Stimulated activated memory B cell treated with anti-CD40 and anti-IgM and Interleukin-4, amounts not matched to agents 10 μg/mL and 1 μg/mL and 100 μg/mL, for 72 hours (primary cell): ENCODE measurements around the gene GPC2.

Experiments used
- ATAC-seq: fragments of 150-1000 bp; cut with Tn5 transposase; 2 replicates; pipeline ENCODE4 v1.10.0; 2021
- H3K27ac Mint-ChIP-seq: one replicate; pipeline ENCODE4 v1.8.0; 2022; ENCODE audit warnings: mild to moderate bottlenecking, mixed read lengths
- H3K27me3 Mint-ChIP-seq: one replicate; pipeline ENCODE4 v1.8.0; 2022; ENCODE audit warnings: mixed read lengths
- H3K36me3 Mint-ChIP-seq: one replicate; pipeline ENCODE4 v1.8.0; 2022; ENCODE audit warnings: mixed read lengths
- H3K4me1 Mint-ChIP-seq: one replicate; pipeline ENCODE4 v1.8.0; 2022; ENCODE audit warnings: mixed read lengths
- H3K4me3 Mint-ChIP-seq: one replicate; pipeline ENCODE4 v1.8.0; 2022; ENCODE audit warnings: mild to moderate bottlenecking, moderate library complexity, mixed read lengths
- H3K9me3 Mint-ChIP-seq: one replicate; pipeline ENCODE4 v1.8.0; 2022; ENCODE audit warnings: mixed read lengths

Gene GPC2

DNA sequence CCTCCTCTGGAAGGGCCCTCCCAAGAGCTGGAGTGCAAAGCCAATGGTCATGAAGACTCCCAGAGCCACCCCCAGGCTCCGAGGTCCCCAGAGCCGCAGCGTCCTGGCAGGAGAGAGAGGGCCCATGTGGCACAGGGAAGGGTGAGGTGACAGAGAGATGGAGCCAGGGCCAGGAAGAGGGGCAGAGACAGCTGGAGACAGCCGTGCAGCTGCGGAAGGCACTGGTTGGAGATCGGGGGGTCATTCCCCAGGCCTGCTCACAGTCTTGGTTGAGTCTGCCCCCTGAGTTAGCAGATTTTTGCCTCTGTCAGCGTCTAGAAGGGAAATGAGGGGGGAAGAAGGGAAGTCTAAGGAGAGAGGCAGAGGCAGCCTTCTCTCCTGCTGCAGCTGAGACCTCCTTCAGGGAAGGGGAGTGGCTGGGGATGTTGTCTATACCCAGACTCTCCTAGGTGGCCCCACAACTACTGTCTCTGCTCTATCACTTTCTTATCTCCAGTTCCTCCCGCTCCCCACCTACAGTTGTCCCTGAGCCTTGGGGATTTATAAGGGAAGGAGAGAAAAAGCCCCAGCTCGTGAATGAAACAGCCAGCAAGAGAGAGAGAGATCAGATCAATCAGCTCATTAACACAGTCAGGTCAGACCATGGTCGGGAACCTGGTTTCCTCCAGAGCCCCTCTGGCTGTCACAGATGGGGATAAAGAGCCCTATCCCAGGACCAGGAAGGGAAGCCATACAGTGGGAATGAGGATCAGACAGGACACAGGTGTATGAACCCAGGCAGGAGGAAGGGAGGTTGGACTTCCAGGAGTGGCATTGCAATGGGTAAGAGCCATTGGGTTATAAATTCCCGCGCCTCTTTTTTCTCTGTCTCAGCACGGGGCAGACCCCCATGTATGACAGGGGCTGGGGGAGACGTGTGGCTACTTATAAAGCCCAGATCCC, 9.9 kb downstream of the GPC2 start:
- peaks cover 55% of the 10 kb centered on the region for H3K27me3 Mint-ChIP-seq
- no peak for ATAC-seq

DNA sequence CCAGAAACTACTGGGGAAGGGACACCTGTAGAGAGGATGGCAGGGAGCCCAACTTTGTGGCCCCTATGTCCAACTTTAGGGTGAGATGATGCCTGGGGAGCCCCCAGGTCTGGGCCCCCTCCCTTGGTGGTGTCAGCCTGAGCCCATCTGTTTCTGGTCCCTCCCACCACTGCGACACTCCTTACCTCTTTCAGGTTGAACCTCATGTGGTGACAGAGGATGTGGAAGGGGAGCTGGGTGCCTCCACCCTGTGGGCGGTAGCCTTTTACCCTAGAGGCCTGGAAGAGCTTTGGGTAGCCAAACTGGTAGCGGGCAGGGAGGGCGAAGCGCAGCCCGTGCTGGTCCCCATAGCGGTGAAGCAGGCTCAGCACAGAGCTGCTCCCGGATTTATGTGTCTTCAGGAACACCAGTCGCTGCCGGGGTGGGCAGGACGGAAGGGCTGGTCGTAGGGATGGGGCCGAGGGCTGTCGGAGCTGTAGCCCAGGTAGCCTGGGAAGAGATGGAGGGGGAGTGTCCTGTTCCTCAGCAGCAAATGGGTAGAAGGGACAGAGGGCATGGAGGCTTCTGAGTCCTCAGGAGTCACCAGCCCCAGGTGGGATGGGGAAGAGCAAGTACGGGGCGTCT, 10.8 kb downstream of the GPC2 start:
- H3K4me1 Mint-ChIP-seq: peaks cover 55% of the 10 kb centered on the region
- no peaks in the 10 kb centered on the region for H3K9me3 Mint-ChIP-seq
- peaks cover 55% of the 10 kb centered on the region for H3K27me3 Mint-ChIP-seq
- ATAC-seq: no peak
- H3K36me3 Mint-ChIP-seq: no peaks in the 10 kb centered on the region
- no peak overlapping the region for H3K27ac Mint-ChIP-seq
- no peak overlapping the region for H3K4me3 Mint-ChIP-seq

More for the DNA sequence above, 9.9 kb downstream of the GPC2 start:
- H3K4me1 Mint-ChIP-seq: peaks cover 60% of the 10 kb centered on the region
- no peaks in the 10 kb centered on the region for H3K36me3 Mint-ChIP-seq
- H3K4me3 Mint-ChIP-seq: no peak overlapping the region
- no peaks in the 10 kb centered on the region for H3K9me3 Mint-ChIP-seq
- H3K27ac Mint-ChIP-seq: no peak overlapping the region

DNA sequence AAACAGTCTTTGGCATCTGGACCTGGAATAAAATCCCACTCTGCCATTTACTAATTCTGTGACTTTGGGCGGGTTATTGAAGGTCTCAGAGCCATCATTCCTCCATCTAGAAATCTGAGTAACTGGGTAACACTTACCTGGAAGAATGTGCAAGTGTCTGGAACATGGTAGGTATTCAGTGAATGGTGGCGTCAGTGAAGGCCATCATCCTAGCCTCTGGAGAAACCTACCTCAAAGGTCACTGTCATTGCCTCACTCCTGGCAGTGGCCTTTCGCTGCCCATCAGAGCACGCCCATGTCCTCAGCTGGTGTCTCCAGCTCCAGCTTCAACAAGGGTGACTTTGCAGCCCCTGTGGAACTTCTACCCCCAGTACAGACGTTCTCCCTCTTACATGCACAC, 13.3 kb downstream of the GPC2 start:
- no peak for ATAC-seq
- Mint-ChIP-seq H3K27me3 (peaks cover 34% of the 10 kb centered on the region), H3K4me1 (peaks cover 47% of the 10 kb centered on the region), H3K9me3 (no peaks in the 10 kb centered on the region), H3K36me3 (no peaks in the 10 kb centered on the region), H3K4me3 (no peak overlapping the region), H3K27ac (no peak overlapping the region)

DNA sequence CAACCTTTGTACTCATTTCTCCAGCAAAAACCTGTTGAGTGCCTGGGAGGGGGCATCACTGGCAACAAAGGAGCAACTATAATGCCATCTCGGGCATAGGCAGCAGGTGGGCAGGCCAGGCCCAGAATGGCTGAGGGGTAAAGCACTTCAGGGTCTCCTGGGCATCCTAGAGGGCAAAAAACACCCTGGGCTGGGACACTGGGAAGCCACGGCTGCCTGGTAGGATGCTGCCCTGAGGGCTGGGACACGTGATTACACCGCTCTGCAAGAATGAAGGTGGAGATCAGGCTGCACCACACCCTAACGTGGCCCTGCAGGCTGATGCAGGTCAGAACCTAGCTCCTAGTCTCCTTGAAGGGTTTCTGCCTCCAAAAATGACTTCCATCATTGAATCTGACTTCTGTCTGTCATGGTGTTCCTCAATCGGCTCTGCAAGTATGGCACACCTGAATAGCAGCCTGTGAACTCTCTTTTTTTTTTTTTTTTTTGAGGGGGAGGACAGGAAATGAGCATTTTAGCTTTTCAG, 14.1 kb downstream of the GPC2 start:
- no peak overlapping the region for H3K4me3 Mint-ChIP-seq
- no peak for ATAC-seq
- H3K4me1 Mint-ChIP-seq: peaks cover 43% of the 10 kb centered on the region
- H3K27me3 Mint-ChIP-seq: peaks cover 26% of the 10 kb centered on the region
- H3K36me3 Mint-ChIP-seq: no peaks in the 10 kb centered on the region
- H3K27ac Mint-ChIP-seq: no peak overlapping the region
- no peaks in the 10 kb centered on the region for H3K9me3 Mint-ChIP-seq

DNA sequence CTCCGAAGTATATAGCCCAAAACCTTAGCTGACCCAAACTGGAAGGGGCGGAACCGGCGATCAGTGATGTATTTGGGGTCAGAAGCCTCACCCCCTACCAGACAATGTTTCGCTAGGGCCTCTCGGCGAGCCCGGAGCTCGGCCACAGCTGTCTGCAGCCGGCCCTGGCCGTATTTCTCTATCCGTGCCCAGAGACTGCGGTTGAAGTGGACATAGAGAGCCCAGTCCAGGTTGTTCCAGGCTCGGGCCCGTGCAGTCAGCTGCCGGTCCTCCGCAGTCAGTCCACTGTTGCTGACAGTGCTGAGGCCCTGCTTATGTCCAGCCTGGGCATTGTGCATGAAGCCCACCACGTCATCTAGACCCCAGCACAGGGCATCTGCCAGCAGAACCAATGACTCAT, 17.1 kb downstream of the GPC2 start:
- no peak overlapping the region for H3K27ac Mint-ChIP-seq
- no peaks in the 10 kb centered on the region for H3K9me3 Mint-ChIP-seq
- no peaks in the 10 kb centered on the region for H3K27me3 Mint-ChIP-seq
- H3K4me1 Mint-ChIP-seq: peaks cover 41% of the 10 kb centered on the region
- ATAC-seq: no peak
- H3K36me3 Mint-ChIP-seq: peaks cover 10% of the 10 kb centered on the region
- H3K4me3 Mint-ChIP-seq: no peak overlapping the region

DNA sequence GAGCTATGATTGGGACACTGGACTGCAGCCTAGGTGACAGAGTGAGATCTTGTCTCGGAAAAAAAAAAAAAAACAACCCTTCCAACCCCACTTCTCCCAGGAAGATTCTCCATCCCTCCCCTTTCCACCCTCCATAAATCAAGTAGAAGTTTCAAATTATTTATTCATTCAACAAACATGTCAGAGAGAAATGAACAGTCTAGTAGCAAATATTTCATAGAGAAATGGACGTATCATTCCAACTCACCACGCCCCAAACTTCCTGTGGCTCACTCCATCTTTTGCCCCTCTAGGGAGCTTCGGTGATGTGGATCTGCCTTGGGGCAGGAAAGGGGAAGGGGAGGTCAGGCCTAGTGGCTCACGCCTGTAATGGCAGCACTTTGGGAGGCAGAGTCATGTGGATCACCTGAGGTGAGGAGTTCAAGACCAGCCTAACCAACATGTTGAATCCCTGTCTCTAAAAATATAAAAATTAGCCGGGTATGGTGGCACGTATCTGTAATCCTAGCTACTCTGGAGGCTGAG, 18.0 kb downstream of the GPC2 start:
- H3K9me3 Mint-ChIP-seq: no peaks in the 10 kb centered on the region
- peak overlapping the region; percentile 82 for H3K27ac Mint-ChIP-seq
- H3K36me3 Mint-ChIP-seq: peaks cover 10% of the 10 kb centered on the region
- H3K27me3 Mint-ChIP-seq: no peaks in the 10 kb centered on the region
- H3K4me3 Mint-ChIP-seq: peak overlapping the region; percentile 85
- ATAC-seq: no peak
- peaks cover 43% of the 10 kb centered on the region for H3K4me1 Mint-ChIP-seq

DNA sequence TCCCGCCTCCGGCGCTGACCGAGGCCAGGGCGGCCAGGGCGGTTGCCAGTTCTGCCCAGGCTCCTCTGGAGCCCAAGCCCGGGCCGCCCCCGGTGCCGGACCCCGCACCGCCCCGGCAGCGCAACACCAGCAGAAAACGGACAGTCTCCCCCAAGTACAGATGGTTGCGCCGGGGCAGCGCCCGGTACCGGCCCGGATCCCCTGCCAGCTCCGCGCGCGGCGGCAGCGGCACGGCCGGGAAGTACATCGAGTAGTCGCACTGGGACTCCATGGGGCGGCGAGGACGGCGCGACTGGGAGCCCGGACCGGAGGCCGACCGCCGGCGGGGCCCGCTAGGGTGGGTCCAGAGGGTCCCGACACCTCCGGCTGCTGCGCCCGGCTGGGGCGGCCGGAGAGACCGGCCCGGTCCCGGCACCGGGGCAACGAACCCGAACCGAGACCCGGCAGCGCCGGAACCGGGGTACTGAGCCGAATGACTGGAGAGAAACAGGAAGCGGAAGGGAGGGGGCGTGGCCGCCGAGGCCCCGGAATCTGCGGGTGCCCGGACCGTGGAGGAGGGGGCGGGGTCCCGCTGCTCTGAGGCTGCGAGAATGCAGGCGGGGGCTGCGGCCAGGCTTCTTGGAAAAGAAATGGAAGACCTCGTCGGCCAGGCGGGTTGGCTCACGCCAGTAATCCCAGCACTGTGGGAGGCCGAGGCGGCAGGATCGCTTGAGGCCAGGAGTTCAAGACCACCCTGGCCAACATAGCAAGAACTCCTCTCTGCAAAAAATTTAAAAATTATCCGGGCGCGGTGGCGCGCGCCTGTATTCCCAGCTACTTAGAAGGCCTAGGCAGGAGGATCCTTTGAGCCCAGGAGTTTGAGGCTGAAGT, 18.7 kb downstream of the GPC2 start, which contains the start of gene TRAPPC14:
TRAPPC14 (minus strand) TSS at position 495 of the 870 bp plus-strand sequence; CDS start at position 271, 224 bp downstream.
- H3K9me3 Mint-ChIP-seq: no peaks in the 10 kb centered on the region
- H3K36me3 Mint-ChIP-seq: peaks cover 10% of the 10 kb centered on the region
- H3K27me3 Mint-ChIP-seq: no peaks in the 10 kb centered on the region
- H3K4me3 Mint-ChIP-seq: peak within 1 kb of the TSS; percentile 85
- H3K4me1 Mint-ChIP-seq: peaks cover 49% of the 10 kb centered on the region
- H3K27ac Mint-ChIP-seq: peak within 1 kb of the TSS; percentile 82
- peak; percentile 91 for ATAC-seq

DNA sequence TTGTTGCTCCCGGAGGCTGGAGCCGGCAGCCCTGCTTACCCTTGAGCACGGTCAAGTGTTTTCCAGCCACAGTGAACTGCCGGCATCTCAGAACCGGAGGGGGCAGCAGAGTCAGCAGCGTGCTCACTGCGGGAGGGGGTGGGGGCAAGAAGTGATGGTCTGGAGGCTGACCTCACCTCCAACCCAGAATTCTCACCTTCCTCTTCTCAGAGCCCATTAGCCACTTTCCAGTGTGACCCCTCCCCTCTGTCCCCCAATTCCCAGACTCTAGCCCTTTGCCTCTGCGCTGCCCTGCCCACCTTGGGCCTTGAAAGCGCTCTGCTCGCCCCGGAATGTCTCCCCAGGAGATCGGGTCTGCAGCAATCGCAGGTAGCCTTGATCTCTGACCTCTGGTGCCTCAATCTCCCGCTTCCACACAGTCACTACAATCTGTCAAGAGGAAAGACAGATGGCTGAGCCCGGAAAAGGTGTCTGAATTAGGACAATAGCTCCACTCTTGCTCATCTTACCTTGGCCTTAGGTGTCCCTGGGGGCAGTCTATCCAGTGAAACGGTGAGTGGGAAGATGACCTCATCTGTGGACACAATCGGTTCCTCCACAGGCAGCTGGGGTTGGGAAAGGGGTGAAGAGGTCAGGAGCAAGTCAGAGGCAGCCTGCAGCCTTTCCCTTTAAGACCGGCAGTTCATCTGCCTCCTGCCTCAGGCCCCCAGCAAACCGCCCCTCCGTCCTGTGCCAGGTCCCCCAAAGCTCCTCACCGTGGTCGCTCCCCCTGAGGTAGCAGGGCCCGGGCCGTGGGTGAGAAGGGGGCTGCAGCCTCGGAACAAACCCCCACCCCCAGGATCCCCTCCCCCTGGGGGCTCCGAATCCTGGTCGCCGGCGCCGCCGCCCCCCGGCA, 19.6 kb downstream of the GPC2 start:
- Mint-ChIP-seq H3K27ac (peak overlapping the region; percentile 82), H3K4me1 (peaks cover 46% of the 10 kb centered on the region), H3K36me3 (peaks cover 16% of the 10 kb centered on the region)

DNA sequence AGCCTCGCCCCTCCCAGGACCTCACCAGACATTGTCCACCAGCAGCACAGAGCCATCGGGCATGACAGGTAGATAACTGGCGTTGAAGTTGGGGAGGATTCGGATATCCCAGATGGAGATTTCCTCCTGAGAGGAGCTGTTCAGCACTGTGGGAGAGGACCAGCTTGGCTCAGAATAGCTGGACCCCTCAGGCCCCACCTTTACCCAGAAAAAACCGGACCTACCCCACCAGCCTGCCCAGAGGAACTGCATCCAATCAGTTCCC, 20.2 kb downstream of the GPC2 start:
- Mint-ChIP-seq H3K4me1 (peaks cover 49% of the 10 kb centered on the region), H3K36me3 (peaks cover 21% of the 10 kb centered on the region), H3K4me3 (peak overlapping the region; percentile 85), H3K27me3 (no peaks in the 10 kb centered on the region), H3K27ac (peak overlapping the region; percentile 82), H3K9me3 (no peaks in the 10 kb centered on the region)
- ATAC-seq: no peak

More for the DNA sequence above, 19.6 kb downstream of the GPC2 start:
- Mint-ChIP-seq H3K9me3 (no peaks in the 10 kb centered on the region), H3K4me3 (peak overlapping the region; percentile 85), H3K27me3 (no peaks in the 10 kb centered on the region)
- peak; percentile 21 for ATAC-seq

DNA sequence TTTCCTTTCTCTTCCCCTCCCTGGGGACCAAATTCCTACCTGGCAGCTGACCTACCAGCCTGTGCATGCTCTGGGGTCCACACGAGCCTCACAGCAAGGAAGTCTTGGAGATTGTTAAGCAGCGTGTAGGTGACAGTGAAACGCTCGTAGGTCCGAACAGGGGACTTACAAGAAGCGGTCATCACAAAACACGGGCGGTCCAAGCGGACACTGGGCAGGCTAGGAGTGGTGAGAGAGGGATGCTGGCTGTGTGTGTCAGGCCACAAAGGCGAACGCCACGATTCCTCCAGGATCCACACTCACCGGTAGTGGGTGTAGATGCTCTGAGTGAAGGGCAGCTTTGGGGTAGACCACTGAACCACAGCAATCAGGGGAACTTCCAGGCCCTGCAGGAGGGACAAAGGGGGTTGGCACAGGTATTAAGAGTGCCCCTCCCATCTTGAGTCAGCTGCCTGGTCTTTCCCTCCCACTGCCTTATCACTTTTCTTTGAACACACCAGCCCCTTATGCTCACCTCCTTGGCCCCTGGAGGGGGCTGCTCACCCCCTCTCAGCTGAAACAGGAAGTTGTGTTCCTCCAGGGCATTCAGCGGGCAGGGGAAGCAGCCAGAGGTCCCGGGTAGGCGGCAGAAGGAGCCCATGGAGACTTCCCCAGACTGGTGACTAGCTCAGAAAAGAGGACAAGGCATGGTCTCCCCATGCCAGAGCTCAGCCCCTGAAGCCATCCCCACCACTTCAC, 20.7 kb downstream of the GPC2 start:
- Mint-ChIP-seq H3K4me3 (peak overlapping the region; percentile 85), H3K27me3 (no peaks in the 10 kb centered on the region), H3K27ac (peak overlapping the region; percentile 82), H3K9me3 (no peaks in the 10 kb centered on the region), H3K36me3 (peaks cover 21% of the 10 kb centered on the region), H3K4me1 (peaks cover 54% of the 10 kb centered on the region)
- peak; percentile 25 for ATAC-seq

DNA sequence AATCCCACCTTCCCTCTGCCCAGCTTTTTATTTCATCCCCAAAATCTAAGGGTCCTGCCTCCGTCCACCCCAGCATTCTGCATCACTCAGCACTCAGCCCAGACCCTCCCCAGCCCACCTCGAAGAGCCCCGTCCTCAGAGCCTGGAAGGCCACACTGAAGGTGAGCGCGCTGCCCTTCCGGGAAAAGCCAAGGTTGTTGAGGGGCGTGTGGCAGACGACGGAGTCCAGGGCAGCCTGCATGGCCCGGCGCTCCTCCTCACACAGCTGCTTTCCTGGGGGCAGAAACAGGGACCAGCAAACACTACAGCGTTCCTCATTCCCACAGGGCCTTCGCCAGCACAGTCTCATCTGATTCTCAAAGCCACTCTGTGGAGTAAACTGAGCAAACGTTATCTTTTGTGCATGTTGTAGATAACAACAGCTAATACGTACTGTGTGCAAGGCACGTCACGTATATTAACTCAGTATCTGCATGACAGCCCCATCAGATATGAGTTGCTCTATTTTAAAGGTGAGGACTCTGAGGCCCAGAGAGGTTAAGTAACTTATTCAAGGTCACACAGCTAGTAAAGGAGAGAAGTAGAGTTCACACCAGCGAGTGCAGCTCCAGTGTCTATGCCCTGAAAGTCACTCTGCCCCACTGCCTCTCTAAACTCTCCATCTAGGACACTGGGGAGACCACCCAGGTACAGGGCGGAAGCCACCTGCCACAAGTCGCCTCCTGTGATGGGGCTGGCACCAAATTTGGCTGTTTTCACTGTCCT, 21.4 kb downstream of the GPC2 start:
- Mint-ChIP-seq H3K27me3 (no peaks in the 10 kb centered on the region), H3K36me3 (peaks cover 22% of the 10 kb centered on the region), H3K4me1 (peaks cover 55% of the 10 kb centered on the region), H3K4me3 (no peak overlapping the region), H3K27ac (peak overlapping the region; percentile 82), H3K9me3 (no peaks in the 10 kb centered on the region)
- no peak for ATAC-seq

DNA sequence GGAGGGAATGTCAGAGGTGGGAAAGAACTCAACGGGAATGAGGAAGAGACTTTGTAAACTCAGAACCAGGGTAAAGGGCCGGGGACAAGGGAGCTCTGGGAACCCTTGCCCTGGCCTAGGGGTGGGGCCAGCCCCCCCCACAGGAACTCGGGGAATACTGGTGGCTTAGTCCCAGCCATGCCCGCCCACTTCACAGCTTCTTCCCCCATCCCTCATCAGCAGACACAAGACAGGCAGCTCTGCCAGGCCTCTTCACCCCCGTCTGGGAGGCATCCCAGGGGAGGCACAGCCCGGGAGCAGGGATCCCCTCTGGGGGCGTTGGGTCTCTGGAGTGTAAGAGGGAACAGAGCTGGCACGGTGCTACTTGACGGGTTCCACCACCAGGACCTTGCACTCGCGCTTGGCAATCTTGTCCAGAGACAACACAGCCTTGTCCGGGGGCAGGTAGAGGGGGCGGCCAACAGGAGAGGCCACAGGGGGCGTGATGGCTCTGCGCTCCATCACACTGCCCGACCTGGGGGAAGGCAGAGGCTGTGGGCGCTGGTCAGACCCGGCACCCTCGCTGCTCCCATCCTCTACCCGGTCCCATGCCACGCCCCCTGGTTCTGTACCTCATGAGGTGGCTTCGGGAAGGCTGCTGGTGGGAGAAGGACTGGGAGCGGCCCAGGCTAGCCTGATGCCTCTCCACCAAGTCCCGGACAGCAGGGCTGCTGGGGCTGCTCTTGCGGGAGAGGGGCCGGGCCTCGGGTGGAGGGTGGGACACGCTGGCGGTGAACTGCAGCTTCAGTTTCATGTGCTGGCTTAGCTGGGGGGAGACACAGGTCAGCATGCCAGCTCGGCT, 22.3 kb downstream of the GPC2 start:
- Mint-ChIP-seq H3K9me3 (no peaks in the 10 kb centered on the region), H3K27ac (no peak overlapping the region)

More for the DNA sequence above, 22.3 kb downstream of the GPC2 start:
- Mint-ChIP-seq H3K4me1 (peaks cover 63% of the 10 kb centered on the region), H3K4me3 (no peak overlapping the region), H3K27me3 (no peaks in the 10 kb centered on the region), H3K36me3 (peaks cover 30% of the 10 kb centered on the region)
- no peak for ATAC-seq
